Dermis microvascular lymphatic vessel endothelial cell (primary cell): Measurements from ENCODE around the gene NECTIN1. TPM values are rescaled to one million over a fixed set of nuclear protein-coding genes. Genes with fewer than 3 reads are reported as not detected.

Experiments
- DNase-seq, 2 donors: peaks; one replicate each; pipeline versions ENCODE4 v3.0.0 to v3.0.0-alpha.2; 2010; ENCODE audit warnings: low read depth in 2 of 2
- total RNA-seq: library from RNA; depleted of rRNA; stranded (reverse); fragments of >200 nt; gene quantifications from 2 replicates; pipeline ENCODE4 v1.2.1, GENCODE V29; 2014

The NECTIN1 gene
- total RNA-seq, 1 donor from 2014 or later, result 5.4 TPM

DNA sequence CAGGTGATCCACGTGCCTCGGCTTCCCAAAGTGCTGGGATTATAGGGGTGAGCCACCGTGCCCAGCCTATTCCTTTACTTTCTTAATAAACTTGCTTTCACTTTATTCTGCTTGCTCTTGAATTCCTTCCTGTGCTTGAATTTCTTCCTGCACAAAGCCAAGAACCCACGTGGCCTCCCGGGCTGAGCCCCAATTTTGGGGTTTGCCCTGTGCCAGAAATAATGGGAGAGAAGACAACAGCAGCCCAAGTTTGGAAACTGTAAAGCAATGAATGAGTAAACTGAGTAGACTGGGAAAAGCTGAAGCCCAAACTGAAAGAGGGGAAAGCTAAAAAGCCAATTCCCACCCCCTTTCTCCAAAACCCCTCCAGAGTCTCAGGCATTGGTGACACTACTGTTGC lies 136.4 kb downstream of the NECTIN1 start:
- DNase-seq, result no peak

- no peak for DNase-seq
Measured at GRCh38 chr11:119591836-119592310, 137.1 kb downstream of the NECTIN1 start.

- peak in 1 of 2 donors; percentile 5 for DNase-seq
Measured at GRCh38 chr11:119590651-119591351, 138.2 kb downstream of the NECTIN1 start.

DNA sequence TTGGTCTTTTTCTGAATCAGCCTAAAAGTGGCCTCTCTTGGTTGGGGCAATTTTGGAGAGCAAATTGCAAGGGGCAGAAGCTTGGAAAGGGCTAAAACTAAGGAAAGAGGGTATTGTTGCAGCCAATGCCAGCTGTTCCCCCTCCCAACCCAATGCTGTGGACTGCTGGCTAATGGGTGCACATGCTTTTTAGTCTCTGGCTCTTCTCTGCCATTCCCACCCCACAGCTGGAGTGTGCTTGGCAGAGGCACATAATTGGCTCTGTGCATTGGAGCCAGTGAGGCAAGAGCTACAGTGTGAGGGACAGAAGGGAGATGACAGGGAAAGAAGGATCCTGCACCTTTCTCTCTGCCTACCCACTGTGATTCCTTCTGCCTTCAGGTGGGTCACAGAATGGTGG lies 140.0 kb downstream of the NECTIN1 start:
- no peak for DNase-seq
